Lower lobe of right lung (tissue), 2 donors: ENCODE data around the gene SNX24. TPM values are rescaled to one million over a fixed set of nuclear protein-coding genes. Genes with fewer than 3 reads are reported as not detected.

Experiments used
- ATAC-seq, 2 donors: fragments of 200-7000 bp; cut with Tn5 transposase; one replicate each; pipeline ENCODE4 v1.9.1; 2020 to 2022; ENCODE audit warnings: mild to moderate bottlenecking in 2 of 2, moderate library complexity in 2 of 2
- DNase-seq: peaks from one replicate; pipeline ENCODE4 v3.0.0-alpha.2; 2020
- H3K27ac ChIP-seq: fragments of 200-600 bp; one replicate; pipeline ENCODE4 v1.8.0; 2022
- H3K27me3 ChIP-seq: fragments of 200-600 bp; one replicate; pipeline ENCODE4 v1.8.0; 2022; ENCODE audit warnings: low read depth
- H3K36me3 ChIP-seq: fragments of 200-600 bp; one replicate; pipeline ENCODE4 v1.8.0; 2022; ENCODE audit warnings: mild to moderate bottlenecking
- H3K4me1 ChIP-seq: fragments of 200-600 bp; one replicate; pipeline ENCODE4 v1.8.0; 2022
- H3K4me3 ChIP-seq: fragments of 200-600 bp; one replicate; pipeline ENCODE4 v1.8.0; 2022; ENCODE audit warnings: mild to moderate bottlenecking
- H3K9me3 ChIP-seq: fragments of 200-600 bp; one replicate; pipeline ENCODE4 v1.8.0; 2022
- intact Hi-C: fragments of 100-400 bp; cut with DNase I; formaldehyde crosslinking; loops from one replicate; pipeline ENCODE4 v1.11.0; 2022
- total RNA-seq: library from RNA; stranded (reverse); fragmentation: NEBNext Ultra II Directional; extraction: Animal tissue kit (Norgen Biotek cat#: 25700); gene quantifications from one replicate; pipeline ENCODE4 v1.2.1, GENCODE V29; 2021
- TF ChIP-seq, protein P1 (sequence below): fragments of 200-600 bp; IDR thresholded peaks from one replicate; pipeline ENCODE4 v1.8.0; 2022; ENCODE audit warnings: antibody characterized with exemption, mild to moderate bottlenecking
- donor health status: DM: no; HTN: yes; CAD: no; lungs with severe emphysema.

SNX24 gene
- total RNA-seq, 1 donor from 2014 or later: 26.7 TPM

DNA sequence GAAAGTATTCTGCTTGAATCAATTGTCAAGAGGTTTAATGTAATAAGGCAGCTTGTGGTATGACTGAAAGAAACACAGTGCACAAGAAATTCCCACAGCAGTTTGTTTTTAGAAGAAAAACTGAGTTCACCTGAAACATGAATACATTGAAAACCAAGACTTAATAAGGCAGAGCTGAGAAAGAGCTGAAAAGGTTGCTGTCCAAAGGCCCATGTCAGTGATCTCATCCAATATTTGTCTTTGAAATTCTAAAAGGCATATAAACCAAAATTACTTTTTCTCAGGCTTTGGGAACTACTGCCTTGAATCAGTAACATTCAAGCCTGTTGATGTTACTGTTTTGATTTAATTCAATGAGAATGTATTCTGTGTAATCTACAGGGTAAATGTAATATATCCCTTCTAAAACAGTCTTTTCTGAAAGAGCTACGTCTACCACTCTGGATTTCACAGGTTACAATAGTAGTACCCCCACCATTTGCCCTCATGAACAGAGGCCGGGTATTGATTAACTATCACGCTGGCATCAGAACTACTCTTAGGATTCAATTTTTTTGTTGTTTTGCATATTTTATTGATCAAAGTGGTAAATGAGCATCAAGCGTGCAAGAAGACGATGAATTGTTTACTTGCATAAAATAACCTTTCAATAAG, 133.4 kb downstream of the SNX24 start:
- no peak overlapping the region for H3K4me3 ChIP-seq
- H3K27ac ChIP-seq: no peak overlapping the region
- no peaks in the 10 kb centered on the region for H3K27me3 ChIP-seq
- TF ChIP-seq, protein P1, sequence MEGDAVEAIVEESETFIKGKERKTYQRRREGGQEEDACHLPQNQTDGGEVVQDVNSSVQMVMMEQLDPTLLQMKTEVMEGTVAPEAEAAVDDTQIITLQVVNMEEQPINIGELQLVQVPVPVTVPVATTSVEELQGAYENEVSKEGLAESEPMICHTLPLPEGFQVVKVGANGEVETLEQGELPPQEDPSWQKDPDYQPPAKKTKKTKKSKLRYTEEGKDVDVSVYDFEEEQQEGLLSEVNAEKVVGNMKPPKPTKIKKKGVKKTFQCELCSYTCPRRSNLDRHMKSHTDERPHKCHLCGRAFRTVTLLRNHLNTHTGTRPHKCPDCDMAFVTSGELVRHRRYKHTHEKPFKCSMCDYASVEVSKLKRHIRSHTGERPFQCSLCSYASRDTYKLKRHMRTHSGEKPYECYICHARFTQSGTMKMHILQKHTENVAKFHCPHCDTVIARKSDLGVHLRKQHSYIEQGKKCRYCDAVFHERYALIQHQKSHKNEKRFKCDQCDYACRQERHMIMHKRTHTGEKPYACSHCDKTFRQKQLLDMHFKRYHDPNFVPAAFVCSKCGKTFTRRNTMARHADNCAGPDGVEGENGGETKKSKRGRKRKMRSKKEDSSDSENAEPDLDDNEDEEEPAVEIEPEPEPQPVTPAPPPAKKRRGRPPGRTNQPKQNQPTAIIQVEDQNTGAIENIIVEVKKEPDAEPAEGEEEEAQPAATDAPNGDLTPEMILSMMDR: no peak
- intact Hi-C loops: no loop called here
- H3K36me3 ChIP-seq: no peaks in the 10 kb centered on the region
- H3K4me1 ChIP-seq: no peaks in the 10 kb centered on the region
- ATAC-seq (no peak), DNase-seq (no peak)
- H3K9me3 ChIP-seq: no peaks in the 10 kb centered on the region

DNA sequence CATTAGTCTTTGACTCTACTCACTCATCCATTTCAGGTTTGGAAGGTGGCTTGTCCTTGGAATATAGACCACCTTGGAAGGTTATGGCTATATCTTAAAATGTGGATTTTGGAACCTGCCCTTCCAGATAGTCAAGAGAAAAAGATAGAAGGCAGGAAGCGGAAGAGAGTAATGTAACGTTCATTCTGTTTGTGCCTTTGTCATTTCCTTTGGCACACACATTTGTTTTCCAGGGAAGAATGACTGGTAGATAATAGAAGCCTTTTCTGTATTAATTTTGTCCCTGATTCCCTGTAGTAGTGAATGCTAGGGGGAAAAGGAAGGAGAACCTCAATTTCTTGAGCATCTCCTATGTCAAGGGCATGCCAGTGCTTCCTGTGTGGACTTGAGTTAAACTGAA, 136.4 kb downstream of the SNX24 start:
- ATAC-seq (no peak), DNase-seq (no peak)
- Histone ChIP-seq H3K27me3 (no peaks in the 10 kb centered on the region), H3K4me3 (no peak overlapping the region), H3K36me3 (no peaks in the 10 kb centered on the region), H3K4me1 (no peaks in the 10 kb centered on the region), H3K9me3 (no peaks in the 10 kb centered on the region), H3K27ac (no peak overlapping the region)
- intact Hi-C loops: no loop called here
- TF ChIP-seq, protein P1: no peak

DNA sequence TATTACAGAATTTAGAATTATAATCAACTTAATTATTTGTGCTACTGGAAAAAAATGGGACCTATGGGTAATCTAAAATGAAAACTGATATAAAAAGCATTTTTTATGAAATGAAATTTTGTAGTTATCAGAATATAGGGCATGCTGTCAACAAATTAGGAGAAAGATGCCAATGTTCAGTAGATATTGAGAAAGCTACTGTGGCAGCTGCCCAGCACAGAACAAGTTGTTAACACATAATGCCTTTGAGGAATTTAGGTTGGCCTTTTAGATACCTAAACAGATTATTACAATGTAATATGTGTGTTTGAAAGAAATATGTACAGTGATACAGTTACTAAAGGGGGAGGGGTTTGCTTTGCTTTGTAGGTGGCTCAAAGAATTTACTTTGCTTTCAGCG, 137.0 kb downstream of the SNX24 start:
- no peaks in the 10 kb centered on the region for H3K4me1 ChIP-seq
- TF ChIP-seq, protein P1: no peak
- no peaks in the 10 kb centered on the region for H3K36me3 ChIP-seq
- H3K9me3 ChIP-seq: no peaks in the 10 kb centered on the region
- no peaks in the 10 kb centered on the region for H3K27me3 ChIP-seq
- intact Hi-C loops: no loop called here
- no peak overlapping the region for H3K4me3 ChIP-seq
- DNase-seq: no peak
- no peak overlapping the region for H3K27ac ChIP-seq
- ATAC-seq: no peak

GRCh38 chr5:122984425-122984824, 139.0 kb downstream of the SNX24 start:
- TF ChIP-seq, protein P1: no peak
- Histone ChIP-seq H3K4me3 (no peak overlapping the region), H3K4me1 (no peaks in the 10 kb centered on the region), H3K27me3 (no peaks in the 10 kb centered on the region), H3K36me3 (no peaks in the 10 kb centered on the region), H3K27ac (no peak overlapping the region), H3K9me3 (no peaks in the 10 kb centered on the region)
- ATAC-seq (no peak), DNase-seq (no peak)
- intact Hi-C loops: no loop called here

- no peaks in the 10 kb centered on the region for H3K36me3 ChIP-seq
- TF ChIP-seq, protein P1: no peak
- DNase-seq: no peak
- no peaks in the 10 kb centered on the region for H3K4me1 ChIP-seq
- intact Hi-C loops: no loop called here
- H3K9me3 ChIP-seq: no peaks in the 10 kb centered on the region
- no peak overlapping the region for H3K4me3 ChIP-seq
- no peak for ATAC-seq
- H3K27ac ChIP-seq: no peak overlapping the region
- H3K27me3 ChIP-seq: no peaks in the 10 kb centered on the region
These were observed 139.7 kb downstream of the SNX24 start for GRCh38 chr5:122985006-122985700.
